Ureter (tissue), 1 donor: ENCODE data around the gene ST7. TPM values are rescaled to one million over a fixed set of nuclear protein-coding genes. Genes with fewer than 3 reads are reported as not detected.
"Not testable (repeated sequence)": the region's sequence is repeated elsewhere in the genome, so short reads cannot be mapped to it uniquely, and the experiment has no call there.

Source experiments
- DNase-seq: peaks from one replicate; pipeline ENCODE4 v3.0.0-alpha.2; 2020; ENCODE audit warnings: low spot score
- total RNA-seq: library from RNA; stranded (reverse); gene quantifications from one replicate; pipeline ENCODE4 v1.2.4, GENCODE V29; 2023
- donor health status: DM: yes; HTN: yes; CAD: no.

The ST7 gene
- total RNA-seq, 1 donor from 2014 or later = 25.4 TPM

DNA sequence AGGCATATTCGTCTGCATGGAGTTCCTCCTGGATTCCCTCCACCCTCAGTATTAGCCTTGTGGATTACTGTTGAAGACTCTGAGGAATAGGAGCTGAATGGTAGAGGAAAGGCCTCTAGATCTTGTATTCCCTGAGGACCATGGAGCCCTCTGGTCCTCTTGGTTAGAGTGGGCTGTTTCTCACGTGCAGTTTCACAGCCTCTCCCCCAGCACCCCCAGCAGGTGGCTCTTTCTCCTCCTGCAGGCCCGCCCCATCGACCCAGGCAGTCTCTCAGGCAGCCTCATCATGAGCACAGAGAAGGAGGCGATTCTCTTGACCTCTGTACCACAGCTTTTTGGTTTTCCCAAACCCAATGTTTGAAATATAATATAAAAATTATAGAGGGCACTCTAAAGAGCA lies 267.5 kb downstream of the ST7 start:
- no peak for DNase-seq

DNA sequence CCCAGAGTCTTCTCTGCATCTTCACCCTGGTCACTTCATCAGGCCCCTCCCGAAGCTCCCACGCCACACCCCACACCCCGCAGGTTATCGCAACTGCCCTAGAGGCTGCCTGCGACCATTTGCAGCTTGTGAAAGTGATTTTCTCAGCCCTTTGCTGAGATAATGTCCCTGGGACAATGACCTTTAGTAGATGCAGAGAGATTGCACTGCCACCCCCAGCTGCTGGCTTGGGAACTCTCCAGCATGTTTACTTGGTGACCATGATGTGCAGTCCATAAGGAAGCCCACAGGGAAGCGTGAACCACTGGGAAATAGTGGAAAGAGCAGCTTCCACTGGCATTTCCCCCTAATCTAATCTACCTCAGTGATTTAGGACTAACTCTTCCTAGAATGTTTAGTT lies 272.2 kb downstream of the ST7 start:
- no peak for DNase-seq

DNA sequence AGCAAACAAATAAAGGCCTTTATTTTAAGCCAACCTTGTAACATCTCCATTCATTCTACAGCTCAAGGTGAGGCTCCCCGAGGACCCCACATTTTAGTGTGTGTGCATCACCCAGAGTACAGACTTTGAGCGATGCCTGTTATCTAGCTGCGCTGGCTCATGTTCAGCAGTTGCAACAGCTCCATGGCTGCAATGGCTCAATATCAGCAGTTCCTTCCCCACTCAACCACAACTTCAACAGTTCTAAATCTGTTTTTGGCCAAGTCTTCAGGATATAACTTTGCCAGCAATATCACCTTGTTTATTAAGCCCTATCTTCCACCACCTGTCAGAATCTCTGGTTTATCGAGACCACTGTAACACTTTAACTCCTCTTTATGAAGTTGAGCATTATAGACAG lies 273.8 kb downstream of the ST7 start:
- no peak for DNase-seq

DNA sequence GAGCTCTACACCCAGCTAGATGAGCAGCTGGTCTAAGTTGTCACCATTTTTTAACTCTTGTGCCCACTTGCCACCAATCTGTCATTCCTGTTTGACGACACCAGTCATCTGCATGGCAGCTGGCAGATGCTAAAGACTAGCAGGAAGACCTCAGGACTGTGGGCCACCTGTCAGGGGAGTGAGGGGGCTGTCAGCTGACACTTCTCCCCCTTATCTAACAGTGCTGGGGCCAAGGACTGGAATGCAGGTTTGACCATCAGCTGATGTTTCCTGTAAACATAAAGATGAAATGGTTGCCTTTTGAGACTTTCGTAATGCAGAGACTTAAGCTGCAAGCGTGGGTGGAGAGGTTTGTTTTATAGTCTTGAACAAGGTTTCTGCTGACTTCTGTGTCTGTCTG lies 276.0 kb downstream of the ST7 start:
- DNase-seq = no peak

DNA sequence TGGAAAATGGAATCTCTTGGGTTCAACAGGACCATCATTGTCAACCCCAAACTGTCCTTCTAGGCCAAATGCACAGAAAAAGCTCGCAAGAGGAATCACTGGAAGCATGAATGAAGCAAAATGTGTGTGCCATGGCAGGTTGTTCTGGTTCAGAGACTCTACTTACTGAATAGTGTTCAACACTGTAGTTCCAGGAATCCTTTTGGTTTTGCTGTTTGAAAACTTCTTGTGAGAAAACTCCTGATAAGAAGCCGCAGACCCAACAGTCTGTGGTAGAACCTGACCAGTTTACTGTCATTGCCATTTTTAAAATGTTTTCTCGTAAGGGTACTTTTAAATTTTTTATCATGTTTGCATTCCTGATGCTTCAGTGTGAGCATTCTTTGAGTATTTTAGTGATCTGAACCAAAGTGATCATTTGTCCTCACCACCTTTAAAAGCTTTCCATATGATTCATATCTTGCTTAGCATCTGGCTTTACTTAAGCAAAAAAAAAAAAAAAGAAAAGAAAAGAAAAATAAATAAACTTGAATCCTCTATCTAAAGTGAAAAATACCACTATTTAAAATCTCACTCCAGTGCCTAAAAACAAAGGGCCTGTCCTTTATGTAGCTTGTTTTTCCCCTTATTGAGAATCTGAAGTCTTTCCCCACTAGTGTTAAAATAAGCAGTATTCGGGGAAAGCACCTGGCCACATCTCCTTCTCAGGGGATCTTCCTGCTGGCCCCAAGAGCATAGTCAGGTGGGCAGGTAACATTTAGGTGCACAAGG lies 277.2 kb downstream of the ST7 start:
- DNase-seq = no peak

DNA sequence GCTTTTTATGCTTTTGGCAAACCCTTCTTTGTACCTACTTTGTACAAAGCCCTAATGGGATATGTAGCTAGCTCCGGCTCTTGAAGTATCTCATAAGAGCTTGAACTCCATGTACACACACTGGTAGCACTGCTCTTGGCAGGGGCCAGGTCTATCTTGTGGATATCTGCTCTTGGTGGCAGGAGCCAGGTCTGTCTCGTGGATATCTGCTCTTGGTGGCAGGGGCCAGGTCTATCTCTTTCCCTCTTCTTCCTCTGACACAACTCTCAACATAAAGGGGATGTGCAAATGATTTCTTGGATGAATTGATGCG lies 277.7 kb downstream of the ST7 start:
- DNase-seq = no peak

DNA sequence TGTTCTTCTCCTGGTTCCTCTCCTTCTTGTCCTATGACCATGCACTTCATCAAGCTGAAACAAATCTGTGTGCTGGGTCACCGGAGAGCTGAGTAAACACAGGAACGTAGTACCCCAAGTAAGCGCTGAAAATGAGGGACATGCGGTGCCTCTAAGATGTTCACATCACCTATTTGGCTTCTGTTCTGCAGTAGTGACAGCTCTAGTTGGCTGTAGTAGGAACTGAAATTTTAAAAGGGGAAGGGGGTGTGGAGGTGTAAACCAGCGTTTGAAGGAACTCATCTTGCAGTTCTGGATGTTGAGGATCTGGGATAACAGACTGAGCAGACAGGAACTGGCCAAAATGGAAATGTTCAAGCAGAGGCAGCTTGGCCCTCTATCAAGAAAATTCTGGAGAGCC lies 284.3 kb downstream of the ST7 start:
- DNase-seq = no peak

DNA sequence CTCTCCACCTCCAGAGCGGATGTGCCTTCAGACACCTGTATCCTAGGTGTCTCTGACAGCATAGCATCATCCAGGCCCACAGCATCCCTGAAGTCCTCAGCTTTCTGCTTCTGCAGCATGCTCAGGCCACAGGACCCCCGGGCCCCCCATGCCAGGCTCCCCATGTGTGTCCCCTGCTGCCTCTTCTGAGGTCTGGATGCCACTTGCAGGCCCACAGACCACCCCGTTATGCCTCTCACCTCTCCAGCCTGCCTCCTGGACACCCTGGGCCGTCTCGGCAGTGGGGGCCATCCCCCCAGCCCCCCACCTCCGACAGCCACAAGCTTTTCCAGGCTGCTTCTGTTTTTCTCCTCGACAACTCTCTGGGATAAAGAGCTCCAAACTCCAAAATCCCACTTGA lies 285.2 kb downstream of the ST7 start:
- DNase-seq = no peak

DNA sequence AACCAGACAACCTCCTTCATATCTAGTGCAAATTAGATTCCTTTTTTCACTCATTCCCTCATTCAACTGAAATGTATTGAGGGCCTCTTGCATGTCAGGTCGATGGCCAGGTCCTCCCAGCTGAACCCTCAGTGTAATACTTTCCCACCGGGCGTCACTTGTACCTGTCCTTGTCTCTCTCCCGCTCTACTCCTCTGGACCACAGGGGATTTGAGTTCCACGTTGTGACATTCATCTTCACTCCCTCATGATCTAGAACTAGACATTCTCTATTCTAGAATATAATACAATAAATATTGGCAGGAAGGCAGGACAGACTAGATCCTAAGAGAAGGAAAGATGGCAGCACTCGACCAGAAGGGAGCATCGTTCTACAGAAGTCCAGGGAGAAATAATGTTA lies 285.6 kb downstream of the ST7 start:
- DNase-seq = no peak

DNA sequence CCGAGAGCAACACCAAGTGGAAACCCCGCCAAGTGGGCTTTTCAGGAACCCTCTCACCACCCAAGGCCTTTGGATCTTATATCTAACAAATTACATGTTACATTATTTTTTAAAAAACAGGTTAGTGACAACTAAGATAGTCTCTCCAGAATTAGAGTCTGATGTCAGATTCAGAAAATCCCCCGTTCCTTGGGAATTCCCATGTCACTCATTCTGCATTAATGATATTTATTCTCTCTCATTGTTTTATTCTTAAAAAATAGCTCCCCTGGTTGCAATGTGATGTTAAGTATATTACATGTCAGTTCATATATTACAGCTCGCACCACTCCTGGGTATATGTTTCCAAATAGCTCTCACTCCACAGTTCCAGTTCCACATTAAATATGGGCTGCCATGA lies 287.8 kb downstream of the ST7 start:
- no peak for DNase-seq

DNA sequence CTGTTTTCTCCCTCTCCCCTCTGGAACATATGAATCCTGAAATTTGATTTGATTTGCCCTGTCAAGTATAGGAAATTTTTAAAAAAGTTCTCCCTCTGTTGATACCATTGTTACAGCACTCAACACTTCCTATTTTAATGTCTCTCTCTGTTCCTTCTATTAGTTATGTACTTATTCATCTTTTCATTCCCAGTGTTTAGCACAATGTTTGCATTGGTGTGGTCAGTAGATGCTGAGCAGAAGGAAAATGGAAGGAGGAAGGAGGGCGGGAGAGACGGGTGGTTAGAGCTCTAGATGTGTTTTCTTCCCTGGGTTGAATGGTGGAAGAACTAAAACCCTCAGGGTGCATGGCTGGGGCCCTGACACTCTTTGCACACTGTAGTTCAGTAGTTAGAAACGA lies 290.1 kb downstream of the ST7 start:
- no peak for DNase-seq

DNA sequence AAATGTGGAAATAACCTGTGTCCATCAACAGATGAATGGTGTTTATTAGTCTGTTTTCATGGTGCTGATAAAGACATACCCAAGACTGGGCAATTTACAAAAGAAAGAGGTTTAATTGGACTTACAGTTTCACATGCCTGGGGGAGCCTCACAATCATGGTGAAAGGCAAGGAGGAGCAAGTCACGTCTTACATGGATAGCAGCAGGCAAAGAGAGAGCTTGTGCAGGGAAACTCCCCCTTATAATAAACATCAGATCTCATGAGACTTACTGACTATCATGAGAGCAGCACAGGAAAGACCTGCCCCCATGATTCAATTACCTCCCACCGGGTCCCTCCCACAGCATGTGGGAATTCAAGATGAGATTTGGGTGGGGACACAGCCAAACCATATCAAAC lies 292.4 kb downstream of the ST7 start:
- not testable (repeated sequence) for DNase-seq

DNA sequence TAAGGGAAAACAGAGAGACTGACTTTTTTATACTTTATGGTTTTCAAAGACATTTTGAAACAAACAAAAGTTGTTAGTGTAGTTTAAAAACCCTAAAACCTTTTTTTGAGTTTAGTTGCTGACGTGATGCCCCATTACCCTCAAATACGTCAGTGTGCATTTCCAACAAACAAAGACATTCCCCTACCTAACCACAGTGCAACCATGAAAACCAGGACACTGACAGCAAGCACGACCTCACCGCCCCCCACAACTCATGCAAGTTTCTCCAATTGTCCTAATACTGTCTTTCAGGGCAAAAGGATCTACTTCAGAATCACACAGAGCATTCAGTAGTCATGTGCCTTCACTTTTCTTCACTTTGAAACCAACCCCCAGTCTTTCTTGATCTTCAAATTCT lies 294.5 kb downstream of the ST7 start:
- DNase-seq = no peak

DNA sequence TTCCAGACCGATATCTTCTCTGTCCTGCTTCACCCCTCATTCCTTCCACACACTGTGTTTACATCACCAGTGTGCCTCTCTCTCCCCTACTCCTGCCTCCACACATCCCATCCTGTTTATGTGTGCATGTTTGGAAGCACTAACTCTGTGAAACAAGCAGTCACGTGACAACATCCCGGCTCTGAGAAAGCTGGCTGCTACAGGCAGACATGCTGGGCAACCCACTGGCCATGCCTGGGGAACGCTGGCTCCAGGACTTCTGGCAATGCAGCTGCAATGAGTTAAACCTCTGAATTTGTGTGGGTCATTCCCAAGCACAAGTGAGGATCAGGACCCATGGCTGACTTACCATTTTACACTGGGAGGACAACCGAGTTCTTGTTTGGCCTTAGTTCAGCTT lies 295.5 kb downstream of the ST7 start:
- DNase-seq = no peak

DNA sequence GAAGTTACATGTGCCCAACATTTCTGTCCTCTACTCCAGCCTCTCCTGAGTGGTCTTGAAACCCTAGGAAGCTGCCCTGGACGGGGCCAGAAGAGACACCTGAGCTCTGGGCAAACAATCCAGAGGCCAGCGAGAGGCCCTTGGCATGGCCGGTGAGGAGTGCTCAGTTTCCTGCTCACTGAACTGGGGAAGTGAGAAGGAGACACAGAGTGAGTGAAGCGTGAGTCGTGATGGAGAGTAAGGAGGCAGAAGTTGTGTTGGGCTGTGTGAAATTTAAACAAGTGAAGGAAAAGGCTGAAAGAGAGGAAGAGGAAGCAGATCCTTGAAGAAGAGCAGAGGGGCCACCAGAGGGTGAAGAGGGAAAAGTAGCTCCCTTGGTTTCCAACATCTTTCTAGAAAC lies 296.4 kb downstream of the ST7 start:
- DNase-seq = no peak

DNA sequence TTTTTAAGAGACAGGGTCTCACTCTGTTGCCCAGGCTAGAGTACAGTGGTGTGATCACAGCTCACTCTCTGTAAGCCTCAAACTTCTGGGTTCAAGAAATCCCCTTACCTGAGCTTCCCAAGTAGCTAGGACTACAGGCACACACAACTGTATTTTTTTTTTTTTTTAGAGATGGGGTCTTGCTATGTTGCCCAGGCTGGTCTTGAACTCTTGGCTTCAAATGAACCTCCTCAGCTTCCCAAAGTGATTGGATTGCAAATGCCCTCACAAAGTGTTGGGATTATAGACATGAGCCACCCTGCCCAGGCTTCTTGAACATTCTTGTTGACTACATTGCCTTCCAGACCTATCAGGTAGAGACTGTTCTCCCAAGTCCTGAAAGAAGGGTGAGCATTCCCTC lies 296.9 kb downstream of the ST7 start:
- DNase-seq = no peak

DNA sequence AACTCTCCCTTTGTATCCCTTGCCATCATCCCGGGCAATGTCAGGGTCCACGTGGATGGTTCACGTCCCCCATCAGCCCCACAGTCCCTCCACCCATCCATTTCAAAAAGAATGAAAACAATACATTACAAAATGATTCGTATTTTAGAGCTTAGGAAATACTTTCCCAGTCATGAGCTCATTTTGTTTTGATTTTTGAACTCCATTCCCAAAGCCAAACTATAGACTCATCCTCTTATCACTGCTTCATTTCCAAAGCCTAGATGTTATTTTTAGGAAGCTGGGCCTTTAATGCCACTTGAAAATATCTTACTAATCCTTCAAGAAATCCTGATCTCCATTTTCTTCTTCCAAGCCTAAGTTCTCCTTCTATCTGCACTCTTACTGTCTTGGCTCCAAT lies 297.5 kb downstream of the ST7 start:
- no peak for DNase-seq

DNA sequence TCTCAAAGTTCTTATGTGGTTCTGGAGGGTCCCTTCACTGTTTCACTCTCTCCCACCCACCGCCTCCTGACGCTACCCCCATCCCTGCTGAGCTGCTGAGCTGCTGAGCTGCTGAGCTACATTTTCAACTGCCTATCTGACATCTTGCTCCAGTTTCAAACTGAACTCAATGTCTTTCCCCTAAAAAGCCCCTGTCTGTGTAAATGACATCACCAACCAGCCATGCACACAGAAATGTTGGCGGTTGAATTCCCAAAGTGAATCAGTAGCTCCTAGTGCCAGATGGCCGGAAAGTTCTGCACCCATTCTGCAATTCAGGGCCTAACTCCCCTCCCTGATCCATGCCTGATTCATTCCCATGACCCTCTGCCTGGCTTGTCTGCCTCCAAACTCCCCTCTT lies 298.4 kb downstream of the ST7 start:
- no peak for DNase-seq

DNA sequence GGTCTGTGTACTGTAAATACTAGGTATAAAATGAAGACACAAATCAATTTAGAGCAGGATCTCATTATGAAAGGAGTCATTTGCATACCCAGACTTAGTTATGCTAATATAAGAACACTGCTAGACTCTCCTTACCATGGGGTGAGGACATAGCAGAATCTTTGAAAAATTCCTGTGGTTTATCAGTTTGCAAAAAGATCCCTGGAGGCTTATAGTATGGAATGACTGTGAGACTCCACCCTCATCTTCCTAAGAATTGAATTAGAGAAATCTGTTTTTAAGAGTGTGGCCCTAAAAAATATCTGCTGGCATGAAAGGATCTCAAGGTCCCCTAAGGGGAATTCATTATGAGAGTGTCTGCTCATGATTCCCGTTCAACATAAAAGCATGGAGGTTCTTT lies 306.3 kb downstream of the ST7 start:
- no peak for DNase-seq

DNA sequence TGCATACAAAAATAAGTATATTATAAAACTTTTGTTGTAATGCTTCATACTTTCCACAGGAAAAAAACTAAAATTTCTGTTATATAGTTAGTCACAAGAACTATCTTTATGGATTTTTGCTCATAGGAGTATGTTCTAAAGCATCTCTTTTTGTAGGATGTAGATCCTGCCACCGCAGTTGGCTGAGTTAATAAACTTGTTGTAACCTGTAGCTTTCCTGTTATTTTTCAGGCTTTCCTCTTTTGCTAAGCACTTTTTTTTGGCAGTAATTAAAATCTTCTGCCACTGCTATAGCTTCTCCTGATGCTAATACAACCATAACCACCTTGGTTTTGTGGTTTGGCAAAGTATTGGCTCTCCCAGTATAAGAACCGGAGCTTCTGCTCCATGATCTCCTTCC lies 309.2 kb downstream of the ST7 start:
- no peak for DNase-seq

DNA sequence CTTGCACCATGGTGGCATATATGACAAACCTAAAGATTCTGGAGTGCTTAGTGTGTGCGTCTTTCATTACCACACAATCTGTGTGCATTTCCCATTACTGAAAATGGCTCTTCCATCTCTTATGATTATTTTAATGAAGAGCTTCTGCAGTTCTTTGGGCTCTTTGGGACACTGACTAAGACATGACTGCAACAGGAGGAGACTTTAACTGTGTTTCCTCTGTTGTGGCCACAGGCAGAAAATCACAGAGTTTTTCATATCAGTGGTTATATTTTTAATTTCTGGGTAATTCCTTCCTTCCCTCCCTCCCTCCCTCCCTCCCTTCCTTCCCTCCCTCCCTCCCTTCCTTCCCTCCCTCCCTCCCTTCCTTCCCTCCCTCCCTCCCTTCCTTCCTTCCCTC lies 311.4 kb downstream of the ST7 start:
- no peak for DNase-seq

DNA sequence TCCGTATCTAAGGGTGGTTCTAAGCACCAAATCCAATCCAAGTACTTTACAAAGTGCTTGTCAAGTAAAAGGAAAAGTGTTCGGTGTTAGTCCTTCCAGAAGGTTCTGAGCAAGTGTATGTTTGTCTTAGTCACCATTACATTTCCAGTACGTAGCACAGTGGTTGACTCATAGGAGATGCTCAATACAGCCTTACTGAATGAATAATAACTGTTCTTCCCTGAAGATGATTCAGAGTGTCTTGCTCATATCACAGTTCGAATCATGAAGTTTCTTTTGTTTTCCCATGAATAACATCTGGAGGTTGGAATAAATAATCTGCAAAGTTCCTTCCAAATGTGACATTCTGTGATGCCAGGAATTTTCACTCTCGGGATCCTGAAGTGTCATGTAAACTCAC lies 316.1 kb downstream of the ST7 start:
- no peak for DNase-seq

DNA sequence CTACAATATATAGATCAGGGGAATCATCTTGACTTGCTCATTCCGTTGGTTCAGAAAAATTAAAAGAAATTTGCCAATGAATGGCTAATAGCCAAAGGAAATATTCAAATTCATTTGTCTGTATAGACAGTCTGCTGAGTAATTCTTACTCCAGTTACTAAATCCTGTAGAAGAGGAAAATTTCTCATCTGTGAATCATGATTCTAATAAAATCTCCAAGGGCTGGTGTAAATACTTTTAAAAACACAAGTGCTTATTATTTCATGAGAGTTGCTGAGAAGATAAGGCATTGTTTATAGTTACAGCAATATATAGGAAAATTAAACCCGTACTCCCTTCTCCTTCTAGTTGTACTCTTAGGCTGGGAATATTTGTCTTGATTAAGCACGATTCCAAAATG lies 316.6 kb downstream of the ST7 start:
- no peak for DNase-seq

DNA sequence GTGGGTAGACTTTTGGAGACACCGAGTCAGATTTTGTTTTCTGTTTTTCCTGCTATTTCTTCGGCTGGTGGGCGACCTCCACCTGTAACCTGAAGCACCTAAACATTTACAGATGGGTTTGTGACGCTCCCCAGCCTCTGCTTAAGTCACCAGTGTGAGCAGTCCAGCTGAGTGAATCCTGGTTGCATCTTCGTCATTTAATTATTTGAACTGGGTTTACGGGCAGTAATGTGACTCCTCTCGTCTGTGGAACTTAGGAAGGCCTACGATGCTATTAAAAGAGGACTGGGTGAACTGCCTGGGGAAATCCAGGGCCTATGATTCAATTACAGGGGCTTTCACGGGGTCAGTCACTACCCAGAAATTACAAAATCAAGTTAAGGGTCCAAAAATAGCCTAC lies 317.1 kb downstream of the ST7 start:
- DNase-seq = no peak

DNA sequence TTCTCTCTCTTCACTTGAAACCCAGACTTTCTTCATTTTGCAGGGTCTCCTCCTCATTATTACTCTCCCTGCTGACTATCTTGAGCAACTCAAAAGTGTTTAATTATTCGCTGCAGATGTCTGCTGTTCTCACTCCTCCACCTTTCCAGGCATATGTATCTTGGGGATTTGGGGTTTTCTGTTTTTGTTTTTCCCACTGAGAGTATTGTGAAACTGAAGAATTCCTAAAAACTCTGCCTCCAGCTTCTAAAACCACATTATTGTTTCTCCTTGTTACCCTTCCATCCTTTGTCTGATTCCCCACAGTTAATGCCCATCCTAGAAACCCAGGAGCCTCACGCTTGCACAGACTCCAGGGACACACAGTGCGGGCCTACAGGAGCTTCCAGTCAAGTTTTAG lies 318.3 kb downstream of the ST7 start:
- no peak for DNase-seq
